ENCODE data around the gene MYBBP1A.

MYBBP1A gene

GRCh38 chr17:4588391-4588790 lies 33.2 kb upstream of the MYBBP1A start:
- H3K4me3 ChIP-seq (ENCODE audit: low read depth, low read length), result no peak overlapping the region
- TF ChIP-seq CTCF (IDR thresholded peaks at IDR 0.05; ENCODE audit: low read depth, low read length, missing control alignments), result no peak
- no peak for DNase-seq (ENCODE audit: low read depth)

- H3K4me3 ChIP-seq (ENCODE audit: low read depth, low read length), result no peak overlapping the region
- TF ChIP-seq CTCF (IDR thresholded peaks at IDR 0.05; ENCODE audit: low read depth, low read length, missing control alignments), result no peak
- no peak for DNase-seq (ENCODE audit: low read depth)
Observed at GRCh38 chr17:4587803-4588202, 32.6 kb upstream of the MYBBP1A start.

GRCh38 chr17:4587195-4587594 lies 32.0 kb upstream of the MYBBP1A start:
- no peak for TF ChIP-seq CTCF (IDR thresholded peaks at IDR 0.05; ENCODE audit: low read depth, low read length, missing control alignments)
- no peak for DNase-seq (ENCODE audit: low read depth)
- no peak overlapping the region for H3K4me3 ChIP-seq (ENCODE audit: low read depth, low read length)

GRCh38 chr17:4586043-4586442 lies 30.9 kb upstream of the MYBBP1A start:
- no peak for TF ChIP-seq CTCF (IDR thresholded peaks at IDR 0.05; ENCODE audit: low read depth, low read length, missing control alignments)
- no peak for DNase-seq (ENCODE audit: low read depth)
- H3K4me3 ChIP-seq (ENCODE audit: low read depth, low read length), result no peak overlapping the region

GRCh38 chr17:4585638-4585994 lies 30.4 kb upstream of the MYBBP1A start:
- no peak for DNase-seq (ENCODE audit: low read depth)
- no peak for TF ChIP-seq CTCF (IDR thresholded peaks at IDR 0.05; ENCODE audit: low read depth, low read length, missing control alignments)
- no peak overlapping the region for H3K4me3 ChIP-seq (ENCODE audit: low read depth, low read length)

- no peak overlapping the region for H3K4me3 ChIP-seq (ENCODE audit: low read depth, low read length)
- DNase-seq (ENCODE audit: low read depth), result no peak
- no peak for TF ChIP-seq CTCF (IDR thresholded peaks at IDR 0.05; ENCODE audit: low read depth, low read length, missing control alignments)
Observed at GRCh38 chr17:4584917-4585637, 29.9 kb upstream of the MYBBP1A start.
